ENCODE results near the gene DMGDH.

GRCh38 chr5:79076819-79077218 lies 7.3 kb upstream of the DMGDH start:
- no peak for TF ChIP-seq CTCF (IDR thresholded peaks at IDR 0.05)
- TF ChIP-seq EZH2 (IDR thresholded peaks at IDR 0.05; ENCODE audit: borderline replicate concordance, insufficient read depth, low read depth, low read length, poor library complexity, severe bottlenecking) = no peak
